Measurements from ENCODE around the gene ACBD3.

The ACBD3 gene

GRCh38 chr1:226110249-226111097 is 76.1 kb downstream of the ACBD3 start:
- no peak for DNase-seq

- DNase-seq: peak; percentile 45
Observed at GRCh38 chr1:226109829-226110248, 76.7 kb downstream of the ACBD3 start.

GRCh38 chr1:226108935-226109828 is 77.4 kb downstream of the ACBD3 start:
- no peak for DNase-seq

- DNase-seq: no peak
Observed at GRCh38 chr1:226107471-226108460, 78.8 kb downstream of the ACBD3 start.

- no peak for DNase-seq
Observed at GRCh38 chr1:226104671-226105121, 81.8 kb downstream of the ACBD3 start.

GRCh38 chr1:226100436-226101391 is 85.8 kb downstream of the ACBD3 start:
- DNase-seq: no peak

GRCh38 chr1:226098870-226099835 is 87.4 kb downstream of the ACBD3 start:
- DNase-seq: no peak

- DNase-seq: no peak
Observed at GRCh38 chr1:226097866-226098625, 88.5 kb downstream of the ACBD3 start.

- DNase-seq: no peak
Observed at GRCh38 chr1:226095286-226095685, 91.3 kb downstream of the ACBD3 start.

Measured in NCI-H2081 treated with DMSO at 0.1 percent for 48 hours (cell line).